GM15510 (cell line): ENCODE data around the gene PEX5L.

Experiments used
- POLR2A ChIP-seq: IDR thresholded peaks from 3 replicates; pipeline ENCODE4 v1.6.1; 2011; ENCODE audit warnings: borderline replicate concordance; ENCODE audit not compliant: insufficient read length; ENCODE audit errors: extremely low read depth

Gene PEX5L

GRCh38 chr3:179771797-179772196, 264.9 kb downstream of the PEX5L start:
- no peak for TF ChIP-seq POLR2A

GRCh38 chr3:179769411-179770247, 267.1 kb downstream of the PEX5L start:
- TF ChIP-seq POLR2A = no peak

GRCh38 chr3:179768080-179768479, 268.7 kb downstream of the PEX5L start:
- TF ChIP-seq POLR2A = no peak

GRCh38 chr3:179766416-179767133, 270.2 kb downstream of the PEX5L start:
- TF ChIP-seq POLR2A = no peak

GRCh38 chr3:179765396-179765795, 271.3 kb downstream of the PEX5L start:
- no peak for TF ChIP-seq POLR2A

- no peak for TF ChIP-seq POLR2A
Observed at GRCh38 chr3:179760944-179761343, 275.8 kb downstream of the PEX5L start.

- TF ChIP-seq POLR2A = no peak
Observed at GRCh38 chr3:179750720-179751328, 285.9 kb downstream of the PEX5L start.

- TF ChIP-seq POLR2A = no peak
Observed at GRCh38 chr3:179745716-179746115, 291.0 kb downstream of the PEX5L start.

- TF ChIP-seq POLR2A = no peak
Observed at GRCh38 chr3:179745079-179745478, 291.7 kb downstream of the PEX5L start.
